Vagina (tissue), 2 donors: Measurements from ENCODE around the gene TRAF3IP1.

Source experiments
- CTCF ChIP-seq, 3 experiments: fragments of 450-650 bp in 2 of 3; fragments of 200-600 bp in 1 of 3; sonication (generic) in 1 of 3; IDR thresholded peaks; one replicate each; pipeline ENCODE4 v1.5.1; 2017 to 2019; ENCODE audit warnings: antibody characterized with exemption in 3 of 3, mild to moderate bottlenecking in 2 of 3, moderate library complexity in 2 of 3
- POLR2A ChIP-seq, 2 donors: fragments of 450-650 bp; IDR thresholded peaks; one replicate each; pipeline ENCODE4 v1.6.1; 2017; ENCODE audit warnings: antibody characterized with exemption in 2 of 2, mild to moderate bottlenecking in 2 of 2, moderate library complexity in 2 of 2

GRCh38 chr2:238278626-238279323 is 41.5 kb upstream of the TRAF3IP1 start:
- TF ChIP-seq POLR2A (IDR thresholded peaks at IDR 0.05) (no peak), CTCF (IDR thresholded peaks at IDR 0.05) (no peak)
